ENCODE data around the gene BMPER. TPM values are rescaled to one million over a fixed set of nuclear protein-coding genes. Genes with fewer than 3 reads are reported as not detected.

BMPER gene
- total RNA-seq, 2 donors from 2014 or later, result 3.0 to 3.8 TPM

GRCh38 chr7:34022626-34023025, 117.3 kb downstream of the BMPER start:
- H3K27ac ChIP-seq, result no peak overlapping the region
- no peak overlapping the region for H3K4me3 ChIP-seq
- H3K9me3 ChIP-seq, result no peaks in the 10 kb centered on the region
- TF ChIP-seq CTCF (IDR thresholded peaks at IDR 0.05), result no peak
- no peaks in the 10 kb centered on the region for H3K4me1 ChIP-seq
- no peaks in the 10 kb centered on the region for H3K36me3 ChIP-seq
- H3K27me3 ChIP-seq, result no peaks in the 10 kb centered on the region
- no peak for DNase-seq (ENCODE audit: low spot score)

GRCh38 chr7:34025600-34025999, 120.3 kb downstream of the BMPER start:
- no peak overlapping the region for H3K4me3 ChIP-seq
- H3K4me1 ChIP-seq, result no peaks in the 10 kb centered on the region
- no peak for DNase-seq (ENCODE audit: low spot score)
- H3K9me3 ChIP-seq, result no peaks in the 10 kb centered on the region
- TF ChIP-seq CTCF (IDR thresholded peaks at IDR 0.05), result no peak
- no peaks in the 10 kb centered on the region for H3K27me3 ChIP-seq
- H3K36me3 ChIP-seq, result no peaks in the 10 kb centered on the region
- H3K27ac ChIP-seq, result no peak overlapping the region

GRCh38 chr7:34026481-34027190, 121.3 kb downstream of the BMPER start:
- Histone ChIP-seq H3K27me3 (no peaks in the 10 kb centered on the region), H3K9me3 (no peaks in the 10 kb centered on the region), H3K4me3 (no peak overlapping the region), H3K27ac (no peak overlapping the region), H3K4me1 (no peaks in the 10 kb centered on the region), H3K36me3 (no peaks in the 10 kb centered on the region)
- no peak for TF ChIP-seq CTCF (IDR thresholded peaks at IDR 0.05)
- no peak for DNase-seq (ENCODE audit: low spot score)

GRCh38 chr7:34031156-34031555, 125.8 kb downstream of the BMPER start:
- no peak for DNase-seq (ENCODE audit: low spot score)
- no peaks in the 10 kb centered on the region for H3K27me3 ChIP-seq
- no peak for TF ChIP-seq CTCF (IDR thresholded peaks at IDR 0.05)

GRCh38 chr7:34034728-34035127, 129.4 kb downstream of the BMPER start:
- no peak overlapping the region for H3K27ac ChIP-seq
- H3K27me3 ChIP-seq, result no peaks in the 10 kb centered on the region
- H3K9me3 ChIP-seq, result no peaks in the 10 kb centered on the region
- H3K4me1 ChIP-seq, result peaks cover 0 to 8% of the 10 kb centered on the region in 2 donors
- no peak for TF ChIP-seq CTCF (IDR thresholded peaks at IDR 0.05)
- no peak overlapping the region for H3K4me3 ChIP-seq
- no peak for DNase-seq (ENCODE audit: low spot score)
- H3K36me3 ChIP-seq, result no peaks in the 10 kb centered on the region

More at GRCh38 chr7:34031156-34031555, 125.8 kb downstream of the BMPER start:
- Histone ChIP-seq H3K4me3 (no peak overlapping the region), H3K9me3 (no peaks in the 10 kb centered on the region), H3K36me3 (no peaks in the 10 kb centered on the region), H3K4me1 (peaks cover 0 to 5% of the 10 kb centered on the region in 2 donors), H3K27ac (no peak overlapping the region)

Measured in right atrium auricular region (tissue), 2 donors.